Activated CD8-positive, alpha-beta memory T cell treated with anti-CD3 and anti-CD28 coated beads for 36 hours (primary cell): ENCODE data around the gene ANXA6. TPM values are rescaled to one million over a fixed set of nuclear protein-coding genes. Genes with fewer than 3 reads are reported as not detected.

ENCODE experiments used
- CTCF ChIA-PET: fragments of 350-600 bp; sonication (Branson Sonifier 250); formaldehyde crosslinking; loops from one replicate; lab custom pipeline; 2021; ENCODE audit warnings: antibody characterized with exemption; lab: Charles Lee
- POLR2A ChIA-PET: fragments of 350-600 bp; sonication (Branson Sonifier 250); formaldehyde crosslinking; loops from one replicate; lab custom pipeline; 2021; ENCODE audit warnings: antibody characterized with exemption; lab: Charles Lee
- total RNA-seq, 2 experiments: library from RNA; stranded (reverse); gene quantifications; one replicate each; pipeline ENCODE4 v1.2.3, GENCODE V29; 2021

The ANXA6 gene
- total RNA-seq, 2 experiments from 2014 or later = 480 to 490 TPM

DNA sequence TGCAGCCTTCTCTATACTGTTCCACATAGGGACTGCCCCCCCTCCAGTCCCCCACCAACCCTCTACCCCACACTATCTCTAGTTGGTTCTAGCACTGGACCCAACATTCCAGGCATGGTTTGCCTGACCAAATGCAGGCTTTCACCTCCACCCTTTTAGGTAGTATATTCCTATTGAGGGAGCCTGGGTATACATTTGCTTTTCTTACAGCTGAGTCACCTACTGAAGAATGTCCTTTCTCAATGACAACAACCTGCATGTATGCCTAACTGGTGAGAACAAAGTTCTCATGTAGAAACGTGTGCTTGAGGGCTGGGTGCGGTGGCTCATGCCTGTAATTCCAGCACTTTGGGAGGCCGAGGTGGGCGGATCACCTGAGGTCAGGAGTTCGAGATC, 85.0 kb downstream of the ANXA6 start:
- ChIA-PET CTCF (interaction anchor here (0.7 to 3.9 kb wide), 3 partner anchors 11 to 370 kb away, joined by 3 to 11 read pairs (median 4); no protein-coding TSS in a partner anchor), POLR2A (no interaction called here)

DNA sequence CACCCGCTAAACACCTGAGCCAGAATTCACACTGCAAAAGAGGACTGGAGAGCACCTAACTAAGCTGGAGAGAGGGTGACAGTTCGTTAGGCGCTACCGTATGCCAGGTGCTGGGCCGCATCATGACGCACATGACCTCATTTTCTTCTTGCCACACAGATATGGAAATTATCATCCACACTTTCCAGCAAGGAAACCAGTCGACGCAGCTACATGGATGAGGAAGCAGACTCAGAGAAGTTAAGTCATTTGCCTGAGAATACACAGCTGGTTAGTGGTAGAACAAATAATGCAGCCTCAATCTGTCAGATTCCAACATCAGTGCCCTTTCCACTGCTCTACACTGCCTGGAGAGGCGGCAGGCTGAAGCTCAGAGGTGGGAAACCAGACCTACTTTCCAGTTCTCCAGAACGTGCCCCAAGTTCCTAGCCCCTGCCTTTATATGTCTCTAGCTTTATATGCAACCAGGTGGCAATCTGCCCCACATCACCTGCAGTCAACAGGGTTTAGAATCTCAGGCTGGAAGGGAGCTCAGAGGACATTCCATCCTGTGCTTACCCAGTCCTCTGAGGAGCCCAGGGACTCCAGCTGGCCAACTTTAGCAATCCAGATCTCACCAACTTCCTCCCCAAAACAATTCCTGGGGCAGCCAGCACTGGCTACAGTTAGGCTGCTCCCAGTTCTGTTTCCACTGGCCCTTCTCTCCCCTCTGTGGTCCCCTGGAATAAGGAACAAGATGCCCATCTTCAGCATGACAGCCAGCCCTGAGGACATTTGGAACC, 85.5 kb downstream of the ANXA6 start:
- CTCF ChIA-PET = interaction anchor here (0.6 to 3.9 kb wide), 5 partner anchors 11 to 96 kb away, joined by 3 to 11 read pairs (median 4); no protein-coding TSS in a partner anchor
- POLR2A ChIA-PET = interaction anchor here (0.7 kb wide), 1 partner anchor 513 kb away, joined by 3 read pairs; no protein-coding TSS in a partner anchor

DNA sequence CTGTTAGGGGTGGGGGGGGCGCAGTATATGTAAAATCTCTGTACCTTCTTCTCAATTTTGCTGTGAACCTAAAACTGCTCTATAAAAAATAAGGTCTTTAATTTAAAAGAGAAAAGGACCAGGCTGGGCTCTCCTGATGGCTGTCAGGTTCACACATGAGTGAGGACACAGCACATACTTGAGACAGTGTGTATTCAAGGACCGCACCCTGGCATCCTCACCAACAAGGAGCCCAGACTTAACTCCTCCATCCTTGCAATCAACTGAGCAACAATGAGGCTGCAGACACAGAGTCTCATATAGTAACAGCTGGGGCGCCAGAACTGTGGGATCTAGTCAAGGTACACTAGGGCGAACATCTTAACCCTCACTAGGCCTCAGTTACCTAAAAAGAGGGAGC, 86.6 kb downstream of the ANXA6 start:
- POLR2A ChIA-PET = interaction anchor here (1.0 kb wide), 1 partner anchor 20 kb away, joined by 3 read pairs; no protein-coding TSS in a partner anchor
- CTCF ChIA-PET = interaction anchor here (1.0 to 3.9 kb wide), 3 partner anchors 19 to 94 kb away, joined by 3 to 11 read pairs (median 5); no protein-coding TSS in a partner anchor

DNA sequence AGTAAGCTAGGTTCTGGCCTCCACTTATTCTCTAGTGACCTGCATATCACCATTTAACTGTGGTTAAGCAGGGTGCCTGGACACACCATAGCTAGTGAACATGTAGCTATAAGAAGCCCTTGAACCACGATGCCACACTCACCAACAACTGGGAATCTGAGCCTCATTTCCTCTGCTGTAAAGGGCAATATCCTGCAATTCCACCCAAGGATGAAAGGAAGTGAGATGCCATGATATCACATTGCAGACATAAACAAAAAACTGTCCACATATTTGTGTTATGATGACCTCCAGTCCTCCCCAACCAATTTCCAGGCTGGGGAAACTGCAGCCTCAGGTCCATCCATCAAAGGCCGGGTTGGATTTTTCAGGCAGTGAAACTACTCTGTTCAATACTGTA, 87.1 kb downstream of the ANXA6 start:
- POLR2A ChIA-PET = interaction anchor here (1.0 to 2.1 kb wide), 2 partner anchors 8 to 20 kb away, joined by 3 to 9 read pairs; no protein-coding TSS in a partner anchor
- CTCF ChIA-PET = interaction anchor here (1.8 to 3.9 kb wide), 2 partner anchors 28 to 45 kb away, joined by 5 to 11 read pairs; no protein-coding TSS in a partner anchor

DNA sequence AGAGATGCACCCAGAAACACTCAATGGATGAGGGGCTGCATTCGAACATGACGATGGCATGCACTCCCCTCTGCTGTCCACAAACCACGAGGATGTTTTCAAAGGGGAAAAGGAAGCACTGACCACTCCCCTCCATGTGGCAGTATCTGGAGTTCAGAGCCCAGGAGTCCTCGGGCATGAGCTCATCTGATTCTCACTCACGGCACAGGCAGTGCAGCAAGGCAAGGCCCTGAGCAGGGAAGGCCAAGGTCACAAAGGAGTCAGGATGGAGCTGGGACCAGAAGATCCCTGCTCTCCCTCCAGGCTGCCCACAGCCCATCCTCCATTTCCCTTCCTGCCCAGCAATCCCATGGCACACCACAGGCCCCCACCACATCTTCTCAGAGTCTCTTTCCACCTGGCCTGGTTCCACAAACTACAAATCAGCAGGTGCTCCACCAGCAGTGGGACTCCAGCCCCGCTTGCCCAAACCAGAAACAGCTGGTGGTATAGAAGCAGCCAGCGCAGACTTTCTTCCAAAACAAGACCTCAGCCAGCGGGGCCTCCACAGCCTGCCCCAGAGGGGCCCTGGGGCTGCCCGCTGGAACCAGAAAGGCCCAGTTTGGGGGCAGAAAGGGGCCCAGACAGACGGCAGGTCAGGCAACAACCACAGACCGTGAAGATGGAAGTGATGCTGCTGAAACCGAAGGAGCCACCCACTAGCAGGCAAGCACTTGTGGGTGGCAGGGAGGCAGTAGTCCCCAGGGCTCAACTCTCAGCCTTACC, 89.0 kb downstream of the ANXA6 start:
- ChIA-PET POLR2A (interaction anchor here (2.1 kb wide), 2 partner anchors 10 to 13 kb away, joined by 9 to 10 read pairs; partner anchors contain the start of gene TNIP1), CTCF (interaction anchor here (0.9 to 3.9 kb wide), 5 partner anchors 10 to 47 kb away, joined by 4 to 11 read pairs (median 5); no protein-coding TSS in a partner anchor)

DNA sequence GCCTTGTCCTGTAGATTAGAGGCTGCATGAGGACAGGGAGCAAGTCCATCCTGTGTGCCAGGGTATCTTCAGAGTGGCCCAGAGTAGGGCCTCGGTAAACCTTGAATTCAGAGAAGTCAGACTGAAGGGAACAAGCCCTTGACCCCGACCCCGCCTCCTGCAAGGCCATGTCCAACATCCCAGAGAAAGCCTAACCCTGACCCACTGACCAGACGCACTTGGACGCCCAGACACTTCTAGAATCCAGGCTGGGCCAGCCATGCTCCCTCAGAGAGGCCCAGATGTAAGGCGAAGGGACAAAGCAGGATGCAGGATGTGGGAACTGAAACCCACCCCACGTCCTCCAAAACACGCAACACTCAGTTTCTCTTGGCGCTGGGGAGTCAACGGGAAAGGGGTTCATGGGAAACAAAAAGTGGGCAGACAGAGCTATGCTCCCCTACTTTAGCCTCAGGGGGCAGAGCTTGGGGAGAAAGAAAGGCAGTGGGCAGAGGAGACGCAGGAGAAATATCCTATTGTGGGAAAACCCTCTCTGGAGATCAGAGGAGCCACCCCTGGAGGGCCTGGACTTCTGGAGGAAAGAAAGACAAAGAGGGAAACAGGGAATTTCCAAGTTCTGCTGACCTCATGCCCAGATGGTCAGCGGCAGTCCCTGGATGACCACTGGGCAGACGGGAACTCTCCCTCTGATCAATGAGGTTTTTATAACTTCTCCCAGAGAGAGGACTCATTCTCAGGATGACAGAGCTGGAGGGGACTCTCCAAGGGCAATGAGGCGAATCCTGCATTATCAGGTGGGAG, 89.7 kb downstream of the ANXA6 start:
- POLR2A ChIA-PET = interaction anchor here (2.1 kb wide), 1 partner anchor 14 kb away, joined by 10 read pairs; the partner anchor contains the start of gene TNIP1
- CTCF ChIA-PET = interaction anchor here (1.2 to 2.5 kb wide), 3 partner anchors 10 to 19 kb away, joined by 4 to 8 read pairs (median 8); no protein-coding TSS in a partner anchor

DNA sequence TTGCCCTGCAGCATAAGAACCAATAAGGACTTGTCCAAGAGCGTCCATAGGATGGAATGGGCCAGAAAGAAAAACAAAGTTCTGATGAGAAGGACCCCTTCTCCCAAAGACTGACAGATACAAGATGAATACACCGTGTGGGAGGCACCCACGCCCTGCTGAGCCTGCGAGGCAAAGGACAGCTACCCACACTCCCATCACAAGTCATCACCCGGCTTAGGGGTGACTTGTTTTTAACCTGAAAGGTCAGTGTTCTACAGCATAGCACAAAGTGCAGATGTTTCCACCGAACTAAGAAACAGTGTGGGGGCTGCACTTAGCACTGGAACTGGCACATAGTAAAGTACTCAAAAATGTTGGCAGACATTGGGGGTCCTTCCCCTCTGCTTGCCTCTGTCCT, 90.7 kb downstream of the ANXA6 start:
- POLR2A ChIA-PET = interaction anchor here (1.4 kb wide), 2 partner anchors 9 to 20 kb away, joined by 3 to 4 read pairs; no protein-coding TSS in a partner anchor
- CTCF ChIA-PET = interaction anchor here (2.5 kb wide), 1 partner anchor 15 kb away, joined by 8 read pairs; no protein-coding TSS in a partner anchor

DNA sequence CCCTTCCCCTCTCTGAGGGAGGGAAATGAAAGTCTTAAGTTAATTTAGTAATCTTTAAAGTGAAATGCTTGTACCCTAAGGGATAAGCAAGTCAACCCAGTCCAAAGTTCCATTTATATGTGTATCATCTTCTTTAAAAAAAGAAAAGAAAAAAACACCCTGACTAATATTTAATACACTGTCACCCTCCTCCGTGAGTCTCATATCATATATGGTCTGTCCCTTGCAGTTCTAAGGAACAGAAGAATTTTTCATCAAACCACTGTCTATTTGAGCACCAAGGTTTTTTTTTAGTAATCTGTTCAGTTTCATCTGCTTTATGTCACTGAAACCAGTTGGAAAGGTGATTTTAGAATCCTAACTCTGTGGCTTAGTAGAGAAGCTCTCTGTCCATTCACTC, 92.0 kb downstream of the ANXA6 start:
- POLR2A ChIA-PET = interaction anchor here (0.7 to 1.9 kb wide), 6 partner anchors 10 to 29 kb away, joined by 3 to 10 read pairs (median 4); partner anchors contain the start of gene TNIP1

DNA sequence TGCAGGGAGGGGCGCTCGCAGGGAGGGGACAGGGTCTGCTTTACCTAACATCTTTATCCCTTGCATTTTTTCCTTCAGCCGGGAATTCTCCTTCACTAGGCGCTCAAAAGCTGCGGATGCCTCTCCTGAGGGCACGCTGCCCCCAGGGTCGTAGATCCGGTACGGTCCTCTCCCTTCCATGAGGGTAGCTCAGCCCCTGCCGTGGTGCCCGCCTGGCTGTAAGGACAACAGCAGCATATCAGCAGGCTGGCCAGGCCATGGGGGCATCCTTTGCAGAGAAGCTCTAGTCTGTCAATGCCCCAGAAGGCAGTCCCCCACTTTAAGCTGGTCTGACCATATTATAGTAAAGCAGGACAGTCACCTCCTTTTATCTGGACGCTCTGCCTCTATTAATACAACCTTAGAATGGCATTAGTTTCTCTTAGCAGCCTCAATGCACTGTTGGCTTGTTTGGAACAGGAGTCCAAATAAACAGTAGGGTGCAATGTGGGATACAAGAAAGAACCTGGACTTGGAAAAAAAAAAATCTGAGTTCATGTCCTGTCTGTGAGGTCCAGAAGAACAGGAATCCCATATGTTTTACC, 92.6 kb downstream of the ANXA6 start:
- CTCF ChIA-PET = interaction anchor here (0.6 to 2.1 kb wide), 5 partner anchors 9 to 51 kb away, joined by 3 to 12 read pairs (median 3); partner anchors contain the start of gene TNIP1
- POLR2A ChIA-PET = interaction anchor here (1.4 to 1.9 kb wide), 2 partner anchors 13 to 19 kb away, joined by 3 to 10 read pairs; no protein-coding TSS in a partner anchor

More for the DNA sequence above, 92.0 kb downstream of the ANXA6 start:
- CTCF ChIA-PET = interaction anchor here (1.0 to 2.5 kb wide), 4 partner anchors 8 to 50 kb away, joined by 3 to 12 read pairs (median 6); partner anchors contain the start of gene TNIP1

DNA sequence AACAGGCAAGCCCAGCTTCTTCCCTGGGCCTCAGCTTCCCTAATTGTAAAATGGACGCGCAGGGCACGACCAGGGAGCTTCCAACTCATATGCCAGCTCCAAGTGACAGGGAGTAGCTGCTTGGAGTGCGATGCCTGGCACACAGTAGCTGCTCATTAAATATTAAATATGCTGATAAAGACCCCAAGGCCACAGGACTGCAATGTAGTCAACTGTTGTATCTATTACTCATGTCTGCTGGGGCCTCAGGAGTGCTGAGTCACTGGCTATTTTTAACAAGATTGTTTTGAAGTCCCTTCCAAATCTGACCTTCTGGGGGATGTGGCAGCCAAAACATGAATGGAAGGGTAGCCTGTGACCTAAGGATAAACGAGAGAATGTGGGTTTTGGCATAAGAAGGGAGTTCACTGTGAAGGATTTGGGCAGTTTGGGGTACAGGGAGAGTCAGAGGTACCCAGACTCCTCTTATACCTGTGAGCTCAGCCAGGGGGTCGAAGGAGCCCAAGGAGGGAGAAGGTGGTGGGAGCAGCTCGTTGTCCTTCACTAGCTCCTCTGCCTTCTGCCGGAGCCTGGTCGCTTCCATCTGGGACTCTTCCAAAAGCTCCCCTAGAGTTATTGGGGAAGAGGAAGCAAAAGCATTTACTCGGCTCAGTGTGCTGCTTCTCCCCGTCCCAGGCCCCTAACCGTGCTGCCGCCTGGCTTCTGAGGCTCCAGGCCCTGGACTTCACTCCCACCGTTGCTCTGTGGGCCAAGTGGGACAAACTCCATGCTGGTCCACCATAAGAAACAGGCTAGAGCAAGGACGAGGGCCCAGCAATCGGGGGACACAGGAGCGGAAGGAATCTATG, 94.2 kb downstream of the ANXA6 start:
- ChIA-PET CTCF (interaction anchor here (1.1 kb wide), 1 partner anchor 102 kb away, joined by 4 read pairs; no protein-coding TSS in a partner anchor), POLR2A (interaction anchor here (0.5 kb wide), 1 partner anchor 10 kb away, joined by 4 read pairs; no protein-coding TSS in a partner anchor)

DNA sequence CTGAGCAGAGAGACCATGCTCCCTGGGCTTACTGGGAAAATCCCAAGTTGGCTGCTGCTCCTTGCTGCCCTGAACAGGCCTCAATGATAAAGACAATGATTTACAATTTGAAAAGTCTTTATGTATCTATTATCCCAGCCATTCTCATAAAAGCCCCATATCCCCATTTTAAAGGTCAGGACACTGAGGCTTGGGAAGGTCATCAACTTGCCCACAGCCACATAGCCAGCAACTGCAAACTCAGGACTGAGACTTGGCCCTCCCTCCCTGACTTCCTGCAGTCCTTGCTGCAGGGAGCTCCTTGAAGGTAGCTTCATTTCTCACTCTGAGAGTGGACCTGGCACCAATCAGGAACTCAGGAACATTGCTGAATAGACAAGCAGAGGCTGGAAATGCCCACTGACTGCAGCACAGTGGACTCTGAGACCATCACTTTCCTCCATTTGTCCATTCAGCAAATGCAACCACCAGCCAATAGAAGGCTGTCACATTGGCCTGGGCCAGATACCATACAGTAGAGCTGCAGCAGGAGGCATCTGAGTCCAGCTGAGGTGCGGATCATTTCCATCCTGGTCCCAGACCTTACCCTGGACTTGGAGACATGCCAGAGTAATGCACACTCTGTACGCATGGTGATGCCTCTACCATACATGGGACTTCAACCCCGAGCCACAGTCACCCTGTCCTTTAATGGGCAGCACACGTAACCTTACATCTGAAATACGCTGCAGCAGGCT, 95.0 kb downstream of the ANXA6 start:
- ChIA-PET CTCF (interaction anchor here (1.1 kb wide), 1 partner anchor 102 kb away, joined by 4 read pairs; no protein-coding TSS in a partner anchor), POLR2A (interaction anchor here (0.5 kb wide), 1 partner anchor 11 kb away, joined by 4 read pairs; no protein-coding TSS in a partner anchor)

DNA sequence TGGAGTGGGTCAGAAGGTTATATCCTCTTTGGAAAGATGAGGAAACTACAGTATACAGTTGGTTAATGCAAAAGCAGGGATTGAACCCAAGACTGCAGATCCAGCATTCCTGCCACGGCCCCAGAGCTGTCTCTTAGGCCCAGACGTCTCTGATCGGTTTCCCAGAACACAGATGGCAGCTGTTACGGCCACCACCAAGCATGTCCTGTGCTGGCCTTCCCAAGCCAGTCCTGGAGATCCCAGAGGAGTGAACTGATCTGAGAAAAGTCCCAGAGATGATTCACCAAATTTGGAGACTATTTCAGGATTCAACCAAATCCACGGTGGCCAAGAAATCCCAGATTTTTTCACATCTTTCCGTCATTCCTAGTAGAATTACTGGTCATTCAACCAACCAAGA, 96.8 kb downstream of the ANXA6 start:
- POLR2A ChIA-PET = no interaction called here
- CTCF ChIA-PET = interaction anchor here (1.2 to 1.4 kb wide), 3 partner anchors 9 to 65 kb away, joined by 3 to 5 read pairs (median 5); no protein-coding TSS in a partner anchor

DNA sequence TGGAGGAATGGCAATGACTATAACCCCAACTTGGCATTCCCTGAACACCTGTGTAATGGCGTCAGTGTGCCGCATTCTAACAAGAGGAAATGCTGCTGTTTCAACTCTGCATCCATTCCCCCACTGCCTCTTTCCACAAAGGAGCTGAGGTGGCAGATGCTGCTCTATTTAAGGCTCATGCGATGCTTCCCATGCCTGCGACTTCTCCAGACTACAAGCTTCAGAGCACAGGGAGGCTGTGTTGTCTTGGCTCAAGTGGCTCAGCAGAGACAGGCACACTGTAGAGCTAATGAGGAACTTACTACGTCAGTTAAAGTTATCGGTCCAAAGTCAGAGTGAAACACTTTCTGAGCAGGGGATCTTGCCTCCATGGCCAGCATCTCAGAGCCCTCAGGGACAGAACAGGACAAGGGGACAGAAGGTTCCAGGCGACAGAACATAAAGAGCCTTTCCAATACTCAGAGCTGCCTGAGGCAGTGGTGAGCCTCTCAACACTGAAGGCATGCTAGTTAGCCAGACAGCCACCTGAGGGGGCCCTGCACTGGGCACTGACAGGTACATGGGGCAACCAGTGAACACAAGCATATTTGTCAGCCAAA, 98.6 kb downstream of the ANXA6 start:
- ChIA-PET POLR2A (no interaction called here), CTCF (interaction anchor here (1.0 kb wide), 1 partner anchor 68 kb away, joined by 3 read pairs; no protein-coding TSS in a partner anchor)

DNA sequence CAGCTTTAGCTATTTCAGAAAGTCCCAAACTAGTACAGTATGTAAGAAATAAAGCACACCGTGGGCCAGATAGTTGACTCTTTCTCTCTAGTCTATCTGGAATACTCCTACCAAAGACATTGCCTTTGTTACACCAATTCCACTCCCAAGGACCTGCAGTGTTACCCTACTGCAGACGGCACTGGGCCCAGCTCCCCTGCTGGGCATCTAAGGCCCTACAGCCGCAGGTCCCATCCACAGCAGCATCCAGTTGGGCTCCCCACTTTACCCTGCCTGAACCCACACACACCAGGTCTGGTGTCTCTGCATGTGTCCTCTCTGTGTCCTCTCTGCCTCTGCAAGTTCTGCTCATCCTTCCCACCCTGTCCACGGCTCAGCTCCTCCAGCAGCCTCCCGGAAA, 99.3 kb downstream of the ANXA6 start:
- ChIA-PET POLR2A (no interaction called here), CTCF (interaction anchor here (0.8 to 1.0 kb wide), 2 partner anchors 57 to 68 kb away, joined by 3 to 4 read pairs; no protein-coding TSS in a partner anchor)
